Astrocyte of the spinal cord (primary cell): ENCODE data around the gene FRMD5.

Experiments used
- DNase-seq: peaks from one replicate; pipeline ENCODE4 v3.0.0; 2011; ENCODE audit warnings: low read depth, low spot score
- H3K4me3 ChIP-seq: 2 replicates; pipeline ENCODE4 v1.5.1; 2011; ENCODE audit warnings: low read depth, mild to moderate bottlenecking, low read length, moderate library complexity
- in situ Hi-C: cut with HindIII; loops from 2 replicates; pipeline ENCODE4 v1.10.0; 2017; ENCODE audit warnings: low sequenced_read_pairs
- TF ChIP-seq, protein P1 (sequence below): IDR thresholded peaks from 2 replicates; pipeline ENCODE4 v1.5.1; 2012; ENCODE audit warnings: low read depth, mild to moderate bottlenecking, low read length, inconsistent platforms

FRMD5 gene

DNA sequence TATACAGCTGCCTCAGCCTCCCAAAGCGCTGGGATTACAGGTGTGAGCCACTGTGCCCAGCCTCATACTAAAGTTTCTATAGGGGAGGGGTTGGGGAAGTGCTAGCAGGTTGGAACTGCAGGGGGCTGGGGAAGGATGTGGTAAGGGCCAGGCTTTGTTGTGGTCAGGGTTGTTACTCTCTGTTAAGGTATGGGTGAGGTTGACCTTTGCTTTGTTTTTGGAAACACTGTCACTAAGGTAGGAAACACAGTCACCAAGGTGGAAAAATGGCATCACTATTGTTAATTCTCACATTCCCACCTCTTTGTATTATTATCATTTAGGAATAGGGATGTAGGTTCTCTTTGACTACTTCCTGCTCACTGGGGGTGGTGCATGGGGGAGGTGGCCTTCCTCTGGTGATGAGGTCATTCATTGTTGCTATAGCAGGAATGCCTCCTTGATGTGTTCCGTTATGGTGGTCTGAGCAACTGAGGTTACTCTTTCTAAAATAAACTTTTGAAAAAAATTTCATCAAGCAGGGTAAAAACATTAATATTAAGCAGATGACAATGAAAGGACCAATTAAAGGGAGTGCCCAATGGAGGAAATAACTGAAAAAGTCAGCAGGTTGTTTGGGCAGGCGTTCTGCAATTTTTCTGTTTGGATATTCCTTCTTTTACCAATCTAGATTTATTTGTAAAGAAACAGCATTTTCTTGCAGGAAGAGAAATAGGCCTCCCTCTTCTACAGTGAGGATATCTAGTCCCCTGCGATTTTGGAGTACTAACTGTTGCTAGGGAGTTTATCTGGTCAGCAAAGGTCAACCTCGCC, 217.8 kb downstream of the FRMD5 start:
- H3K4me3 ChIP-seq = no peak overlapping the region
- TF ChIP-seq, protein P1, sequence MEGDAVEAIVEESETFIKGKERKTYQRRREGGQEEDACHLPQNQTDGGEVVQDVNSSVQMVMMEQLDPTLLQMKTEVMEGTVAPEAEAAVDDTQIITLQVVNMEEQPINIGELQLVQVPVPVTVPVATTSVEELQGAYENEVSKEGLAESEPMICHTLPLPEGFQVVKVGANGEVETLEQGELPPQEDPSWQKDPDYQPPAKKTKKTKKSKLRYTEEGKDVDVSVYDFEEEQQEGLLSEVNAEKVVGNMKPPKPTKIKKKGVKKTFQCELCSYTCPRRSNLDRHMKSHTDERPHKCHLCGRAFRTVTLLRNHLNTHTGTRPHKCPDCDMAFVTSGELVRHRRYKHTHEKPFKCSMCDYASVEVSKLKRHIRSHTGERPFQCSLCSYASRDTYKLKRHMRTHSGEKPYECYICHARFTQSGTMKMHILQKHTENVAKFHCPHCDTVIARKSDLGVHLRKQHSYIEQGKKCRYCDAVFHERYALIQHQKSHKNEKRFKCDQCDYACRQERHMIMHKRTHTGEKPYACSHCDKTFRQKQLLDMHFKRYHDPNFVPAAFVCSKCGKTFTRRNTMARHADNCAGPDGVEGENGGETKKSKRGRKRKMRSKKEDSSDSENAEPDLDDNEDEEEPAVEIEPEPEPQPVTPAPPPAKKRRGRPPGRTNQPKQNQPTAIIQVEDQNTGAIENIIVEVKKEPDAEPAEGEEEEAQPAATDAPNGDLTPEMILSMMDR = no peak
- in situ Hi-C loops = no loop called here
- DNase-seq = no peak

DNA sequence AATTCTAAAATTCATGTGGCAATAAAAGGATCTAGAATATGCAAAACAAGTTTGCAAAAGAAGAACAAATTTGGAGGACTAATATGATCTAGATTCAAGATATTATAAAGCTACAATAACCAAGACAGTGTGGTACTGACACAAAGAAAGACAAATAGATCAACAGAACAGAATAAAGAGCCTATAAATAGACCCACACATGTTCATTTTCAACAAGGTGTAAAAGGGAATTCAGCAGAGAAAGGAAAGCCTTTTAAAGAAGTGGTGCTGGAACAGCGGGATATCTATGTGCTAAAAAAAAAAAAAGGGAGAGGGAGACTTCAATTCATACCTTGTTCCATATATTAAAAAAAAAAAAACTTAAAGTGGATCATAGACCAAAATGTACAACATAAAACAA, 219.3 kb downstream of the FRMD5 start:
- H3K4me3 ChIP-seq = no peak overlapping the region
- TF ChIP-seq, protein P1 = no peak
- in situ Hi-C loops = no loop called here
- DNase-seq = no peak

DNA sequence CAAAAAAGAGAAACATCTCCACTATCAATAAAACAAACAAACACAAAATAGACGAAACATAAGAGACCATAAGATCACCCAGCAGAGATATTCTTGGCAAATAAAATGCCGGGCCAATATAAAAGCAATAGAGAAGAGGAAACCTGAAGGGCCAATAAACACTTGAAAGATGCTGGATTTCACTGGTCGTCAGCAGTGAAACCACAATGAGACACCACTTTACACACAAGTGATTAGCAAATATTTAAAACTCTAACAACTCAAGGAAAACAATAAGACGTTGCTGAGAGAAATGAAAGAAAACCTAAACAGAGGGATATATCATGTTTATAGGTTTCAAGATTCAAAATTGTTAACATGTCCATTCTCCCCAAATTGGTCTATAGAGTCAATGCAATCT, 219.7 kb downstream of the FRMD5 start:
- TF ChIP-seq, protein P1 = no peak
- DNase-seq = no peak
- H3K4me3 ChIP-seq = no peak overlapping the region
- in situ Hi-C loops = no loop called here

DNA sequence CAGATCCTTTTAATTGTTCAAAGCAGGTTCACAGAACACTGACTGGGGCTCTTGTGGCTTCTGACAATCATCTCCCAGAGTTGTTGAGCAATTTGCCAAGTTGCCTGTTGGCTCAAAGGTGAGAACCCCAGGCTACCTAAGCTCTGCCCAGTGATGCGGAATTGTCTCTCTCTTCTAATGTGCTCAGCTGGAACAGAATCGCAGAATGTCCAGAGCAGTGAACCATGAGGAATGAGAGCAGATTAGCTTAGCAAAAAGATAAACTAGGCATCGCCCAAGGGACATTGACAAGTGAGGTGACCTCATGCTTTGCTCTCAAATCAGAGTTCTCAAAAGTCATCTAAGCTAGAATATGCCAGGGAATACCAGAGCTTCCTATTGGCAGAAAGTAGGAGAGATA, 220.2 kb downstream of the FRMD5 start:
- DNase-seq = no peak
- TF ChIP-seq, protein P1 = no peak
- in situ Hi-C loops = no loop called here
- no peak overlapping the region for H3K4me3 ChIP-seq

DNA sequence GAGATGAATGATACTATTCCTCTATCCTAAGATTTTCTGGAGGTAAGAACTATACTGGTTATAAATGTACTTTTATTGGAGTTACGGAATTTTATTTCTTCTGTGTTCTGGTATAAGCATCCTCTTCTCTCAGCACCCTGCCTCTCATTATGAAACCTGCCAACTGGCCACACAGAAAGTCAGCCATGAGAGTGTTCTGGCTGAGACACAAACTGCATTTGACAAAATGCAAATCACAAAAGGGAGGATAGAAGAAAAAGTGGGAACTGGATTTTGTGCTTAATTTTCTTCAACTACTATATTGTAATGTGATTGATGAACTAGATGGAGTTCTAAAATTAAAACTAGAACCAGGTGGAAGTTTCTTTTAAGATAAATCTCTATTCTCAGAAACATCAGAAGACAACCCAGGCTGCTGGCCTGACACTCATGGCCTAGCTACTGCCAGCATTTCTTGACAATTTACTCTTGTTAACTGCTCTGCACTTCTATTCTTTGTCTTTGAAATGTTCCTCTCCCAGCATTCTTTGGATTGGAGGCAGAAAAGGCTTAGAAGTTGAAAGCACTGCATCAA, 225.2 kb downstream of the FRMD5 start:
- in situ Hi-C loops = no loop called here
- TF ChIP-seq, protein P1 = no peak

DNA sequence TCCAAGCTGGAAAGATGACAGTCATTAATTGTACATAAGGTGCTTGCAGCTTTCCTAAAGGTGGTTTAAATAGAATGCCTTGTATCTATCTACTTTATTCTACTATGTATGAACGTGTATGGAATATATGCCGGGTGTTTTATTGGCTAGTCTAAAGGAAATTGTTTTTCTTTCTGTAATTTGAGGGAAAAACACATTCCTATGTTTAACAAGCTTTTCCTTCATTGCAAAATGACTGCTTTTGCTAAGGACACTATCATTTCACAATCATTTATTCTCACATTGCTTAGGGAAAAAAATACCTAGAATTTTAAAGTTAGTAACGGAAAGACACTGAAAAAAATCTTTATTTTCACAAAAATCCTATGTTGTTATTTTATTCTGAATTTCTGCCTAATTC, 226.5 kb downstream of the FRMD5 start:
- TF ChIP-seq, protein P1 = no peak
- H3K4me3 ChIP-seq = no peak overlapping the region
- in situ Hi-C loops = no loop called here
- DNase-seq = no peak

More for the DNA sequence above, 225.2 kb downstream of the FRMD5 start:
- no peak for DNase-seq
- no peak overlapping the region for H3K4me3 ChIP-seq
